ENCODE results near the gene PBX4.

The PBX4 gene

GRCh38 chr19:19578252-19578651, 40.2 kb downstream of the PBX4 start:
- H3K9me2 ChIP-seq (ENCODE audit: low read depth, low read length), result no peaks in the 10 kb centered on the region
- H3K4me2 ChIP-seq (ENCODE audit: low read length), result no peak overlapping the region
- no peak for TF ChIP-seq CTCF (IDR thresholded peaks at IDR 0.05; ENCODE audit: low read length)
- TF ChIP-seq EZH2 (IDR thresholded peaks at IDR 0.05; ENCODE audit: borderline replicate concordance, low read length), result no peak
- no peaks in the 10 kb centered on the region for H3F3A ChIP-seq (ENCODE audit: insufficient read depth, low read length)
- H3K9me3 ChIP-seq (ENCODE audit: low read length), result no peaks in the 10 kb centered on the region
- no peaks in the 10 kb centered on the region for H3K36me3 ChIP-seq (ENCODE audit: insufficient read depth, low read length)
- no peak overlapping the region for H2AFZ ChIP-seq (ENCODE audit: low read length)
- no peak overlapping the region for H3K27ac ChIP-seq (ENCODE audit: low read depth, low read length, poor library complexity, severe bottlenecking)
- H3K27me3 ChIP-seq (ENCODE audit: insufficient read depth, low read length), result no peaks in the 10 kb centered on the region
- H3K4me1 ChIP-seq (ENCODE audit: insufficient read depth, low read length, severe bottlenecking), result no peaks in the 10 kb centered on the region
- H4K20me1 ChIP-seq (ENCODE audit: insufficient read depth, low read length), result no peaks in the 10 kb centered on the region
- H3K79me2 ChIP-seq (ENCODE audit: insufficient read depth, low read length), result no peaks in the 10 kb centered on the region
- H3K4me3 ChIP-seq (ENCODE audit: low read depth, low read length, poor library complexity, severe bottlenecking), result no peak overlapping the region
- no peak overlapping the region for H3K9ac ChIP-seq (ENCODE audit: low read length)

GRCh38 chr19:19575411-19575810, 43.1 kb downstream of the PBX4 start:
- H3K36me3 ChIP-seq (ENCODE audit: insufficient read depth, low read length), result 0 out of 2 replicates have a peak, but pooled peaks cover under 1% of the 10 kb centered on the region
- H4K20me1 ChIP-seq (ENCODE audit: insufficient read depth, low read length), result no peaks in the 10 kb centered on the region
- no peaks in the 10 kb centered on the region for H3K79me2 ChIP-seq (ENCODE audit: insufficient read depth, low read length)
- H3K27ac ChIP-seq (ENCODE audit: low read depth, low read length, poor library complexity, severe bottlenecking), result no peak overlapping the region
- H3K4me3 ChIP-seq (ENCODE audit: low read depth, low read length, poor library complexity, severe bottlenecking), result no peak overlapping the region
- no peak overlapping the region for H2AFZ ChIP-seq (ENCODE audit: low read length)
- H3K27me3 ChIP-seq (ENCODE audit: insufficient read depth, low read length), result no peaks in the 10 kb centered on the region
- H3K9me2 ChIP-seq (ENCODE audit: low read depth, low read length), result no peaks in the 10 kb centered on the region
- H3F3A ChIP-seq (ENCODE audit: insufficient read depth, low read length), result no peaks in the 10 kb centered on the region
- TF ChIP-seq CTCF (IDR thresholded peaks at IDR 0.05; ENCODE audit: low read length), result no peak
- TF ChIP-seq EZH2 (IDR thresholded peaks at IDR 0.05; ENCODE audit: borderline replicate concordance, low read length), result no peak
- H3K4me1 ChIP-seq (ENCODE audit: insufficient read depth, low read length, severe bottlenecking), result no peaks in the 10 kb centered on the region
- H3K4me2 ChIP-seq (ENCODE audit: low read length), result no peak overlapping the region
- no peaks in the 10 kb centered on the region for H3K9me3 ChIP-seq (ENCODE audit: low read length)
- no peak overlapping the region for H3K9ac ChIP-seq (ENCODE audit: low read length)

- Histone ChIP-seq H2AFZ (ENCODE audit: low read length) (no peak overlapping the region), H3K9ac (ENCODE audit: low read length) (no peak overlapping the region), H4K20me1 (ENCODE audit: insufficient read depth, low read length) (no peaks in the 10 kb centered on the region), H3F3A (ENCODE audit: insufficient read depth, low read length) (no peaks in the 10 kb centered on the region), H3K9me2 (ENCODE audit: low read depth, low read length) (no peaks in the 10 kb centered on the region), H3K9me3 (ENCODE audit: low read length) (no peaks in the 10 kb centered on the region), H3K27ac (ENCODE audit: low read depth, low read length, poor library complexity, severe bottlenecking) (no peak overlapping the region), H3K4me1 (ENCODE audit: insufficient read depth, low read length, severe bottlenecking) (no peaks in the 10 kb centered on the region), H3K4me3 (ENCODE audit: low read depth, low read length, poor library complexity, severe bottlenecking) (no peak overlapping the region), H3K4me2 (ENCODE audit: low read length) (no peak overlapping the region), H3K36me3 (ENCODE audit: insufficient read depth, low read length) (peaks cover 28% of the 10 kb centered on the region), H3K27me3 (ENCODE audit: insufficient read depth, low read length) (no peaks in the 10 kb centered on the region), H3K79me2 (ENCODE audit: insufficient read depth, low read length) (no peaks in the 10 kb centered on the region)
- TF ChIP-seq CTCF (IDR thresholded peaks at IDR 0.05; ENCODE audit: low read length), result no peak
- no peak for TF ChIP-seq EZH2 (IDR thresholded peaks at IDR 0.05; ENCODE audit: borderline replicate concordance, low read length)
Measured at GRCh38 chr19:19571071-19571786, 47.3 kb downstream of the PBX4 start.

Measured in OCI-LY1 (cell line).